WI38 (cell line): ENCODE results near the gene GLRB.

Experiments used
- H3K4me3 ChIP-seq: 2 replicates; pipeline ENCODE4 v1.5.1; 2011; ENCODE audit warnings: low read depth, mild to moderate bottlenecking, control low read depth, low read length
- CTCF ChIP-seq: IDR thresholded peaks from 2 replicates; pipeline ENCODE4 v1.5.1; 2012; ENCODE audit warnings: low read depth, mild to moderate bottlenecking, control low read depth, low read length

The GLRB gene

DNA sequence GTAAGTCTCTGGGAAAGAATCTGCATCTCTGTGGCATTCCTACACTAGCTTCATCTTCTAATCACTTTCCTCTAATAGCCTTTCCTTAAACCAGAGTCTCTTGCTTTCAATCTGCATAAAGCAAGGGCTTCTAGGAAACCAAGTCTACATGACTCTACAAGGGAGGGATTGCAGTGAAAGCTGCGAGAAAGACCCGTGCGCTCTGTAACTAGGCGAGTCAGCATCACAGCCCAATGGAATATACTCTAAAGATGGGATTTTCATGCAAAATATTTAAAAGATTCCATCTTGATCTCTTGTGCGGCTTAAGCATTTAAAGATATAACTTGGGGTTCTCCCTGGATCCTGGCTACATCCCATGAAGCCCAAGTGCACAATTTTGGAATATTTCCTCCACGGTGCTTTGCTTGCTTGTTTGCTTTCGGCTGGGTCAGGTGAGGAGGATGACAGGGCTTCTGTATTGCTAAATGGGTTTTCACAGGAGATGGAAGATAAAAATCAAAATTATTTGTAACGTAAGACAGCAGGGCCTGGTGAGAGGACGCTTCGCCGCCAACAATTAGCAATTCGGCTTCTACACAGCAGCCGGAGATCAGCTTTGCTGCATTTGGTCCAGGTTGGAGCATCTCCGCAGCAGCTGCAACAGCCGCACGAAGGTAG, 143.9 kb downstream of the GLRB start:
- no peak overlapping the region for H3K4me3 ChIP-seq
- TF ChIP-seq CTCF = no peak

DNA sequence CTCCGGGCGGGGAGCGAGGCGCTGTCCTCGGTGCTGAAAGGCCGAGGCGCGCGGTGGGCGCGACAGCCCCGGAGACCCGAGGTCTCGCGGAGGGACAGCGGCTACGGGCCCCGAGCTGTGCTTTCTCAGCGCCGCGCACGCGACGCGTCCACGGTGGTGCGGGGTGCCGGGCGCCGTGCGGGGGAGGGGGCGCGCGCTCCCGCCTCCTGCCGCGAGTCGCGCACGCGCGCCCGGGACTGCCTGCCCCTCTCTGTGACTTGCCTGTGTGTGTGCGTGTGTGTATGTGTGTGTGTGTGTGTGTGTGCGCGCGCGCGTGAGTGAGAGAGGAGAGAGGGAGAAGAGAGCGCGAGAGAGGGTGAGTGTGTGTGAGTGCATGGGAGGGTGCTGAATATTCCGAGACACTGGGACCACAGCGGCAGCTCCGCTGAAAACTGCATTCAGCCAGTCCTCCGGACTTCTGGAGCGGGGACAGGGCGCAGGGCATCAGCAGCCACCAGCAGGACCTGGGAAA, 144.5 kb downstream of the GLRB start, which contains the start of gene GRIA2:
GRIA2 (plus strand) TSS at position 358 of the 511 bp plus-strand sequence. CDS start 315 bp downstream, outside the sequence.
- no peak for TF ChIP-seq CTCF
- H3K4me3 ChIP-seq = peak within 1 kb of the TSS; percentile 28; the same call in 1 of the 2 replicates

DNA sequence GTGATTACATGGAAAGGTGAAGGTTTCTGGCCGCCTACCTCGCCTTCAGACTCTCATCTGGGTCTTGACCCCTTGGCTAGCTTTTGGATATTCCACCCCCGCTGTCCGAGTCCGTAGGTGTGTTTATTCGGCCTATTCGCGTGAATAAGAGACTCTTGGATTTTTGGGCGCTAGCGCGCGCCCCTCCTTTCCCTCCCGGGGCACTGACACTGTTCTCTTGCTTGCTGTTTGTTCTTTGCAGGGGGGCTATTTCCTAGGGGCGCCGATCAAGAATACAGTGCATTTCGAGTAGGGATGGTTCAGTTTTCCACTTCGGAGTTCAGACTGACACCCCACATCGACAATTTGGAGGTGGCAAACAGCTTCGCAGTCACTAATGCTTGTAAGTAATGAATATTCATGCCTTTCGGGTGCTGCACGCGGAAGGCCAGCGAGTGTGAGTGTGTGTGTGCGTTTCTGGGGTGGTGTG, 145.5 kb downstream of the GLRB start:
- H3K4me3 ChIP-seq = no peak overlapping the region
- no peak for TF ChIP-seq CTCF
